Erythroblast (primary cell): ENCODE results near the gene OR2A1.
"Not testable (repeated sequence)": the region's sequence is repeated elsewhere in the genome, so short reads cannot be mapped to it uniquely, and the experiment has no call there.

ENCODE experiments used
- GATA1 ChIP-seq: IDR thresholded peaks from 2 replicates; pipeline ENCODE4 v1.6.1; 2011; ENCODE audit warnings: low read depth, mild to moderate bottlenecking, control low read depth, low read length, moderate library complexity
- POLR2A ChIP-seq: IDR thresholded peaks from 2 replicates; pipeline ENCODE4 v1.6.1; 2011; ENCODE audit warnings: mild to moderate bottlenecking, low read length

DNA sequence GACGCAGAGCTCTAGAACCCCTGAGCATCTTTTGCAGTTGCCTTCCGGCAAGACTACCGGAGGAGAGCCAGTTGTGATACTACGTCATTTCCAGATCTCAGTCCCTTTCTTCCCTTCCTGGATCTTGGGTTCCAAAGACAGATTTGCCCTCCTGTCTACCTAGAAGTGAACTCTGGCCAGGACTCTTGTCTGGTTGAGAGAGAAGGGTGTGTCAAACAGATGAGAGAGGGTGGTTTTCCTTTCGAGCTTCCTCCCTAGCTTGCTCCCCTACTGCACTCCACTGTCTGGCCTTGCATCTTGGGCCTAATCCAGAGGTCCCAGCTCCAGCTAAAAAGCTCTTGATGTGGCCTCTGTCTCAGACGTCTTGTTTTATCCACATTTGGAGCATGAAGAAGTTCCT, 44.0 kb downstream of the OR2A1 start:
- TF ChIP-seq POLR2A, GATA1: not testable (repeated sequence)
